HepG2 (cell line): ENCODE measurements around the gene LAMP1. TPM values are rescaled to one million over a fixed set of nuclear protein-coding genes. Genes with fewer than 3 reads are reported as not detected.
A peak's percentile ranks its signal among the peaks of the same experiment; 100 is the strongest.

Source experiments
- ARNT ChIP-seq: fragments of 450-650 bp; IDR thresholded peaks from 2 replicates; pipeline ENCODE4 v1.6.1; 2017
- BRCA1 ChIP-seq: sonication (generic); formaldehyde crosslinking; IDR thresholded peaks from 2 replicates; pipeline ENCODE4 v1.4.0; 2020; ENCODE audit warnings: missing genetic modification reagents
- CBX2 ChIP-seq, 2 experiments: fragments of 200-600 bp in 1 of 2; sonication (generic); formaldehyde crosslinking in 1 of 2; IDR thresholded peaks; 2 replicates each; pipeline versions ENCODE4 v1.7.0 to v1.8.1; 2018 to 2022; ENCODE audit warnings: low read depth in 2 of 2, low read length in 1 of 2, mild to moderate bottlenecking in 1 of 2, missing genetic modification reagents in 1 of 2
- ELK4 ChIP-seq: sonication (generic); formaldehyde crosslinking; IDR thresholded peaks from 2 replicates; pipeline ENCODE4 v1.9.0; 2021; ENCODE audit warnings: missing genetic modification reagents, borderline replicate concordance
- FOSL1 ChIP-seq: sonication (generic); formaldehyde crosslinking; IDR thresholded peaks from 2 replicates; pipeline ENCODE4 v1.9.0; 2021; ENCODE audit warnings: missing genetic modification reagents, borderline replicate concordance
- GATAD2A ChIP-seq: IDR thresholded peaks from 2 replicates; pipeline ENCODE4 v1.6.1; 2016
- HDAC6 ChIP-seq: fragments of 200-600 bp; sonication (generic); IDR thresholded peaks from 2 replicates; pipeline ENCODE4 v1.7.0; 2017; ENCODE audit warnings: mild to moderate bottlenecking, antibody characterized with exemption, low read length, low read depth
- HNF1B ChIP-seq: sonication (generic); formaldehyde crosslinking; IDR thresholded peaks from 2 replicates; pipeline ENCODE4 v1.5.1; 2020; ENCODE audit warnings: mild to moderate bottlenecking, moderate library complexity, missing genetic modification reagents
- IKZF4 ChIP-seq: sonication (generic); formaldehyde crosslinking; IDR thresholded peaks from 2 replicates; pipeline ENCODE4 v1.5.1; 2020; ENCODE audit warnings: borderline replicate concordance, mild to moderate bottlenecking, low read depth, missing genetic modification reagents; ENCODE audit errors: not compliant biosample characterization
- IRF2 ChIP-seq: IDR thresholded peaks from 2 replicates; pipeline ENCODE4 v1.6.1; 2018; ENCODE audit warnings: missing genetic modification reagents, missing compliant biosample characterization
- MAFK ChIP-seq, 2 experiments: IDR thresholded peaks in 1 of 2; conservative IDR thresholded peaks in 1 of 2; 2 replicates each; pipeline ENCODE4 v1.6.1; 2011; ENCODE audit warnings: improper control_type of control experiment in 2 of 2, low read length in 2 of 2
- MED13 ChIP-seq: sonication (generic); formaldehyde crosslinking; IDR thresholded peaks from 2 replicates; pipeline ENCODE4 v1.5.0; 2020; ENCODE audit warnings: missing genetic modification reagents
- MIXL1 ChIP-seq: IDR thresholded peaks from 2 replicates; pipeline ENCODE4 v1.6.1; 2016
- NR2C2 ChIP-seq: sonication (generic); formaldehyde crosslinking; IDR thresholded peaks from 2 replicates; pipeline ENCODE4 v1.4.0; 2020; ENCODE audit warnings: missing genetic modification reagents, mild to moderate bottlenecking, moderate library complexity, borderline replicate concordance
- NR2F1 ChIP-seq, 2 experiments: fragments of 450-650 bp in 1 of 2; formaldehyde crosslinking in 1 of 2; IDR thresholded peaks; 2 replicates each; pipeline versions ENCODE4 v1.5.0 to v1.6.1; 2016 to 2020; ENCODE audit warnings: mild to moderate bottlenecking in 1 of 2, missing compliant biosample characterization in 1 of 2, missing genetic modification reagents in 1 of 2, moderate library complexity in 1 of 2
- PHF5A ChIP-seq: IDR thresholded peaks from one replicate; pipeline ENCODE4 v1.6.1; 2018; ENCODE audit warnings: low read depth, missing genetic modification reagents; ENCODE audit not compliant: unreplicated experiment
- PITX1 ChIP-seq: sonication (generic); formaldehyde crosslinking; IDR thresholded peaks from 2 replicates; pipeline ENCODE4 v1.5.1; 2020; ENCODE audit warnings: mild to moderate bottlenecking, missing genetic modification reagents
- RARG ChIP-seq: sonication (generic); formaldehyde crosslinking; IDR thresholded peaks from 2 replicates; pipeline ENCODE4 v1.4.0; 2020; ENCODE audit warnings: low read depth, mild to moderate bottlenecking, missing genetic modification reagents
- RFX5 ChIP-seq: IDR thresholded peaks from 2 replicates; pipeline ENCODE4 v1.6.1; 2011; ENCODE audit warnings: low read depth, low read length, improper control_type of control experiment
- STAT5B ChIP-seq: sonication (generic); formaldehyde crosslinking; IDR thresholded peaks from 2 replicates; pipeline ENCODE4 v1.4.0; 2020; ENCODE audit warnings: missing genetic modification reagents
- TFE3 ChIP-seq: IDR thresholded peaks from 2 replicates; pipeline ENCODE4 v1.6.1; 2016
- ZBTB33 ChIP-seq: sonication (generic); formaldehyde crosslinking; IDR thresholded peaks from 2 replicates; pipeline ENCODE4 v1.4.0; 2020; ENCODE audit warnings: missing genetic modification reagents
- ZNF263 ChIP-seq: sonication (generic); formaldehyde crosslinking; IDR thresholded peaks from 2 replicates; pipeline ENCODE4 v1.4.0; 2020; ENCODE audit warnings: missing genetic modification reagents
- ZNF549 ChIP-seq: sonication (generic); formaldehyde crosslinking; IDR thresholded peaks from 2 replicates; pipeline ENCODE4 v1.5.0; 2020; ENCODE audit warnings: missing genetic modification reagents
- ZNF558 ChIP-seq: sonication (generic); formaldehyde crosslinking; IDR thresholded peaks from 2 replicates; pipeline ENCODE4 v1.9.0; 2022; ENCODE audit warnings: mild to moderate bottlenecking, missing genetic modification reagents, borderline replicate concordance
- ZSCAN29 ChIP-seq: sonication (generic); formaldehyde crosslinking; conservative IDR thresholded peaks from 2 replicates; pipeline ENCODE4 v1.4.0; 2020; ENCODE audit warnings: mild to moderate bottlenecking, missing genetic modification reagents
- polyA plus RNA-seq, 8 experiments: library from polyadenylated mRNA; depleted of rRNA in 3 of 8; stranded (reverse) in 7 of 8; unstranded in 1 of 8; fragments of >200 nt; fragmentation: Illumina TruSeq in 4 of 8; extraction: Trizol in 4 of 8; gene quantifications; 2 replicates each; pipeline versions ENCODE4 v1.2.1 to v1.2.3, GENCODE V29; 2011 to 2016; ENCODE audit warnings: low read depth in 4 of 8, missing spikeins in 1 of 8, mixed read lengths in 1 of 8; ENCODE audit not compliant: insufficient read depth in 1 of 8
- total RNA-seq, 5 experiments: library from RNA; depleted of rRNA; stranded (reverse); fragments of >200 nt; fragmentation: Illumina TruSeq; extraction: Trizol; gene quantifications; 2 replicates each; pipeline ENCODE4 v1.2.3, GENCODE V29; 2016; ENCODE audit warnings: low read depth in 1 of 5

The LAMP1 gene
- total and polyA plus RNA-seq, 2 of the 13 experiments (the other 11 are each of a cell fraction or from before 2014, with no cell fraction given), result 103 to 112 TPM

GRCh38 chr13:113275387-113275786 is 21.7 kb upstream of the LAMP1 start (continued):
- no peak for TF ChIP-seq TFE3
- TF ChIP-seq FOSL1 (CRISPR knock-in tag), result peak; percentile 24; the same call in 1 of the 2 replicates
- no peak for TF ChIP-seq HNF1B (CRISPR knock-in tag)
- TF ChIP-seq GATAD2A (CRISPR knock-in tag), result peak; percentile 38; the same call in 1 of the 2 replicates
- TF ChIP-seq MAFK (conservative IDR thresholded peaks at IDR 0.05 in 1 of 2, IDR thresholded peaks at IDR 0.05 in 1 of 2; ENCODE audit: low read length in 2 of 2), result no peak
- TF ChIP-seq PITX1 (CRISPR knock-in tag), result 0 out of 2 replicates have a peak, but pooled peaks have one; percentile 22
- TF ChIP-seq ZNF549 (CRISPR knock-in tag), result no peak
- no peak for TF ChIP-seq RARG (CRISPR knock-in tag)
- TF ChIP-seq PHF5A, result peak; percentile 30
- TF ChIP-seq ELK4 (CRISPR knock-in tag), result no peak
- TF ChIP-seq CBX2 (IDR thresholded peaks at IDR 0.05; ENCODE audit: low read depth, low read length), result no peak
- TF ChIP-seq CBX2 (CRISPR knock-in tag; IDR thresholded peaks at IDR 0.05; ENCODE audit: low read depth), result no peak
- TF ChIP-seq ZNF558 (CRISPR knock-in tag), result no peak
- TF ChIP-seq NR2C2 (CRISPR knock-in tag), result peak; percentile 22; the same call in 1 of the 2 replicates
- peak; percentile 22; the same call in 1 of the 2 replicates for TF ChIP-seq IRF2 (CRISPR knock-in tag)
- TF ChIP-seq STAT5B, result no peak
- no peak for TF ChIP-seq ARNT
- peak; percentile 29 to 94; a peak in 3 of 4 replicates for TF ChIP-seq NR2F1 (CRISPR knock-in tag; IDR thresholded peaks at IDR 0.05)
- no peak for TF ChIP-seq ZSCAN29 (CRISPR knock-in tag)
- no peak for TF ChIP-seq RFX5
- 0 out of 2 replicates have a peak, but pooled peaks have one; percentile 17 for TF ChIP-seq ZBTB33 (CRISPR knock-in tag)
- TF ChIP-seq MED13 (CRISPR knock-in tag), result no peak
- TF ChIP-seq ZNF263 (CRISPR knock-in tag), result no peak
- TF ChIP-seq IKZF4, result no peak
- TF ChIP-seq MIXL1 (CRISPR knock-in tag), result 0 out of 2 replicates have a peak, but pooled peaks have one; percentile 14
- no peak for TF ChIP-seq HDAC6
- no peak for TF ChIP-seq BRCA1 (CRISPR knock-in tag)
